Measurements from ENCODE around the gene ELFN1.

ELFN1 gene

GRCh38 chr7:1666823-1667565 is 3.1 kb upstream of the ELFN1 start:
- TF ChIP-seq REST (IDR thresholded peaks at IDR 0.05; ENCODE audit: insufficient read depth in 1 of 2, low read depth in 2 of 2, low read length in 2 of 2) (no peak), FOXP2 (optimal IDR thresholded peaks at IDR 0.05; ENCODE audit: borderline replicate concordance, extremely low read depth, extremely low read length, insufficient read depth) (no peak), TAF1 (IDR thresholded peaks at IDR 0.05; ENCODE audit: borderline replicate concordance, insufficient read depth, low read length) (no peak), POLR2AphosphoS5 (IDR thresholded peaks at IDR 0.05; ENCODE audit: low read depth, low read length) (no peak), SIN3A (IDR thresholded peaks at IDR 0.05; ENCODE audit: borderline replicate concordance, insufficient read depth, low read length) (no peak)

GRCh38 chr7:1667566-1668395 is 2.3 kb upstream of the ELFN1 start:
- no peak for TF ChIP-seq REST (IDR thresholded peaks at IDR 0.05; ENCODE audit: insufficient read depth in 1 of 2, low read depth in 2 of 2, low read length in 2 of 2)
- no peak for TF ChIP-seq TAF1 (IDR thresholded peaks at IDR 0.05; ENCODE audit: borderline replicate concordance, insufficient read depth, low read length)
- TF ChIP-seq SIN3A (IDR thresholded peaks at IDR 0.05; ENCODE audit: borderline replicate concordance, insufficient read depth, low read length): no peak
- TF ChIP-seq FOXP2 (optimal IDR thresholded peaks at IDR 0.05; ENCODE audit: borderline replicate concordance, extremely low read depth, extremely low read length, insufficient read depth): no peak
- TF ChIP-seq POLR2AphosphoS5 (IDR thresholded peaks at IDR 0.05; ENCODE audit: low read depth, low read length): no peak

GRCh38 chr7:1668396-1669063 is 1.5 kb upstream of the ELFN1 start:
- TF ChIP-seq SIN3A (IDR thresholded peaks at IDR 0.05; ENCODE audit: borderline replicate concordance, insufficient read depth, low read length): no peak
- TF ChIP-seq TAF1 (IDR thresholded peaks at IDR 0.05; ENCODE audit: borderline replicate concordance, insufficient read depth, low read length): no peak
- no peak for TF ChIP-seq FOXP2 (optimal IDR thresholded peaks at IDR 0.05; ENCODE audit: borderline replicate concordance, extremely low read depth, extremely low read length, insufficient read depth)
- TF ChIP-seq REST (IDR thresholded peaks at IDR 0.05; ENCODE audit: insufficient read depth in 1 of 2, low read depth in 2 of 2, low read length in 2 of 2): no peak

- no peak for TF ChIP-seq POLR2AphosphoS5 (IDR thresholded peaks at IDR 0.05; ENCODE audit: low read depth, low read length)
- no peak for TF ChIP-seq TAF1 (IDR thresholded peaks at IDR 0.05; ENCODE audit: borderline replicate concordance, insufficient read depth, low read length)
- TF ChIP-seq REST (IDR thresholded peaks at IDR 0.05; ENCODE audit: insufficient read depth in 1 of 2, low read depth in 2 of 2, low read length in 2 of 2): no peak
- TF ChIP-seq FOXP2 (optimal IDR thresholded peaks at IDR 0.05; ENCODE audit: borderline replicate concordance, extremely low read depth, extremely low read length, insufficient read depth): no peak
- TF ChIP-seq SIN3A (IDR thresholded peaks at IDR 0.05; ENCODE audit: borderline replicate concordance, insufficient read depth, low read length): no peak
Observed at GRCh38 chr7:1669064-1669951, 769 bp upstream of the ELFN1 start.
